NOMO-1 (cell line): Measurements from ENCODE around the gene TRAF7.
A peak's percentile ranks its signal among the peaks of the same experiment; 100 is the strongest.
"Not testable (repeated sequence)": the region's sequence is repeated elsewhere in the genome, so short reads cannot be mapped to it uniquely, and the experiment has no call there.

Experiments
- DNase-seq, 2 experiments: peaks; one replicate each; lab custom pipeline; 2025; ENCODE audit not compliant: unreplicated experiment in 2 of 2; lab: John Stamatoyannopoulos, UW

The TRAF7 gene

DNA sequence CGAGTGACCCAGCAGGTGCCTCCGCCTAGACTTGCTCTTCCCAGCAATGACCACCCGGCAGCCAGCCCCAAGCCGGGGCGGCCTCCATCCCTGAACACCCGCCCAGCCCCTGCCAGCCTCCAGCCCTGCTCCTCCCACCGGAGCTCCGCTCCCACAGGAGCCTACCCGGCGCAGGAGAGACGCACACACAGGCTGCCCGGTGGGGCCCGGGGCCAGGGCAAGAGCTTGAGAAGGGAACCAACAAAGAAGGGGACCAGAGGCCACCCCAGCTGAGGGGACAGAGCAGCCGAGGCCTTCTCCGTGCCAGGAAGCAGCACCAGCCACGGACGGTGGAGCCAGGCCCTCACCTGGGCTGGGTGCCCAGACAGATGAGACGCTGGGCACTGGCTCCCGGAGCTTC, 33.7 kb upstream of the TRAF7 start:
- no peak for DNase-seq

DNA sequence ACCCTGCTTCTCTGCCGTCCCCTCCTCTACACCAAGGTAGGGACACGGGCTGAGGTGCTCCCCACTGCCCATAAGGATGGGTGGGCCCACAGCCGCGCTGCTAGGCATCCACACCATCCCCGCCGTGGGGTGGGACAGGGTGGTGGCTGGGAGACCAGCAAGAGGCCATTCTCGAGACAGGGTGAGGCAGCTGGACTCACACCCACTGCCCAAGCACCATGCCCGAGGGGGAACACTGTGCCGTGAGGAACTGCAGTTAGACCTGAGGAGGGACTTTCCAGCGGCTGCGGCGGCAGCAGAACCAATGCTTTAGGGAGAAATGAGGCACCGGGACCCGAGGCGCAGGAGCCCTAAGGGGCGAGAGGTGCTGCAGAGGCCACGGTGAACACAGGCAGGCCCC, 33.2 kb upstream of the TRAF7 start:
- DNase-seq, result no peak

DNA sequence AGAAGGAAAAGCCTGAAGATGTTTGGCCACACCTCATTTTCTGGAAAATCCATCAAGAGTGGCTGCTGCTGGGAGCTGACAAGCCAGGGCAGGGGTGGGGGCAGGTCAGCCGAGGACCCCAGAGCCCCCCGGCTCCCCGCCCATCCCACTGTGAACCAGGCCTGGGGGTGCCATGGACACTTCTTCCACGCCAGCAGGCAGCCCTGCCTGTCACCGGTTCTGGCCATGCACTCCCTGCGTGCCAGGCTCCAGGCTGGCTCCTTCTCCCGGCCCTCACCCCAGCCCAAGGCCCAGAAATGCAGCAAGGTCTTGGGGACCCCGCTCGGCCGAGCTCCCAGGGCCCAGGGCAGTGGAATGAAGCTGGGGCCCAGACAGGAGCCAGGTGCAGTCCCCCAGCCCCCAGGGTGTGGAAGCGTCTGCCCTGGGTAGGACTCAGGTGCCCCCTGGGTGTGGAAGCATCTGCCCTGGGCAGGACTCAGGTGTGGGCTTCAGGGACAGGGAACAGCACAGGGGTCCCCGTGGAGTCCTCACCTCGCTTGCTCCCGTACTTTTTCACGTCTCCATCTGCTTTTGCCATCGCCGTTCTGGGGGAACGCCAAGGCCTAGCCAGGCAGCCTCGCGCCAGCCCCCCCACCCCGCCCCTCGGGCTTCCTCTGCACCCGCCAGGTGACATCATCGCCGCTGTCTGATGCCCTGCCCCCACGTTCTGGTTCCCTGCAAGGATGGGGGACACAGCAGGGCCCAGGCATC, 32.5 kb upstream of the TRAF7 start:
- not testable (repeated sequence) for DNase-seq

DNA sequence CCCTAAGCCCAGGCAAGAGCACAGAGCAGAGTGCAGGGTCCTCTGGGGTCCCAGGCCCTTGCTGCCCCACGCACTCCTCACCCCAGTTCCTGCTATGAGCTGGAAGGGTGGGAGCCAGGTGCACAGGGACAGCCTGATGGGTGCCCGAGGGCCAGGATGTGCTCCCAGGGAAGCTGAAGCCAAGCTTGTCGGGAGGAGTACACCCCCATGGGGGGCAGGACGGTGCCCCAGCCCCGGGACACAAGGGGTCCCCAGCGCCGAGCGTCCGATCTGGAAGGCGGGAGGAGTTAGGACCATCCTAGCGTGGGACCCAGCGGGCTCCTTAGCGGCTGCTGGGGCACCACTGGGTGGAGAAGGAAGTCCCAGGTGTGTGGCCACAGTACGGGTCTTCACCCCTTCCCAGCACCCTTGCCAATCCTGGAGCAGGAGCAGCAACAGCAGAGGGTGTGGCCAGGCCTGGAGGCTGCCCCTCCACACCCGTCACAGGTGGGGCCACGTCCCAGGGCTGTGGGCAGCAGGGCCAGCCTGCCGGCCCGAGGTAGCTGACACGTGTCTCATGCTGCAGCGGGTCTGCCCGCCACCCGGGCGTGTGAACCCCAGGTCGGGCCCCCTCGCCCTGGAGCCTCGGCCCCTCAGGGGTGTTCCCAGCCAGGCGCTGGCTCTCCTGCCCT, 31.7 kb upstream of the TRAF7 start:
- not testable (repeated sequence) for DNase-seq

- DNase-seq, result not testable (repeated sequence)
Observed at GRCh38 chr16:2124377-2124693, 31.2 kb upstream of the TRAF7 start.

- DNase-seq, result not testable (repeated sequence)
Observed at GRCh38 chr16:2124694-2125444, 30.7 kb upstream of the TRAF7 start.

GRCh38 chr16:2125609-2126008, 30.0 kb upstream of the TRAF7 start:
- DNase-seq, result not testable (repeated sequence)

GRCh38 chr16:2126161-2126743, 29.3 kb upstream of the TRAF7 start:
- DNase-seq, result not testable (repeated sequence)

- DNase-seq, result not testable (repeated sequence)
Observed at GRCh38 chr16:2126928-2127556, 28.5 kb upstream of the TRAF7 start.

- DNase-seq, result not testable (repeated sequence)
Observed at GRCh38 chr16:2127630-2128280, 27.8 kb upstream of the TRAF7 start.

GRCh38 chr16:2129251-2129650, 26.3 kb upstream of the TRAF7 start:
- DNase-seq, result not testable (repeated sequence)

GRCh38 chr16:2129890-2130447, 25.6 kb upstream of the TRAF7 start:
- DNase-seq, result not testable (repeated sequence)

- not testable (repeated sequence) for DNase-seq
Observed at GRCh38 chr16:2133797-2134196, 21.8 kb upstream of the TRAF7 start.

GRCh38 chr16:2135071-2135470, 20.5 kb upstream of the TRAF7 start:
- not testable (repeated sequence) for DNase-seq

- DNase-seq, result peak; percentile 85 to 86
Observed at GRCh38 chr16:2135770-2136490, 19.7 kb upstream of the TRAF7 start, which contains the start of gene PKD1. PKD1 (minus strand) TSS chr16:2135898; CDS start chr16:2135689, 209 bp downstream.

GRCh38 chr16:2142942-2143877, 12.4 kb upstream of the TRAF7 start:
- no peak for DNase-seq

GRCh38 chr16:2143878-2144485, 11.6 kb upstream of the TRAF7 start:
- no peak for DNase-seq

GRCh38 chr16:2145843-2146242, 9.7 kb upstream of the TRAF7 start:
- no peak for DNase-seq
